ENCODE results near the gene SP110. TPM values are rescaled to one million over a fixed set of nuclear protein-coding genes. Genes with fewer than 3 reads are reported as not detected.

SP110 gene
- total and polyA plus RNA-seq, 9 donors, result 18.4 to 46.1 (median 21.4) TPM

- peaks cover 1% of the 10 kb centered on the region for H3K4me1 ChIP-seq (ENCODE audit: insufficient read depth)
- no peaks in the 10 kb centered on the region for H3K36me3 ChIP-seq
- no peak for TF ChIP-seq CTCF (IDR thresholded peaks at IDR 0.05)
- TF ChIP-seq POLR2A (IDR thresholded peaks at IDR 0.05), result no peak
- no peak for TF ChIP-seq EP300 (IDR thresholded peaks at IDR 0.05)
- DNase-seq, result no peak
- no peak overlapping the region for H3K4me3 ChIP-seq
- no peaks in the 10 kb centered on the region for H3K27me3 ChIP-seq
- intact Hi-C loops (cut with DNase I), result no loop called here
- no peaks in the 10 kb centered on the region for H3K9me3 ChIP-seq
- no peak overlapping the region for H3K27ac ChIP-seq
- 7 to 31% (median 15%) methylated on average over 3 of the region's 3 CpGs for WGBS, 3 donors
Measured at GRCh38 chr2:230234845-230235244, 15.1 kb upstream of the SP110 start.

DNA sequence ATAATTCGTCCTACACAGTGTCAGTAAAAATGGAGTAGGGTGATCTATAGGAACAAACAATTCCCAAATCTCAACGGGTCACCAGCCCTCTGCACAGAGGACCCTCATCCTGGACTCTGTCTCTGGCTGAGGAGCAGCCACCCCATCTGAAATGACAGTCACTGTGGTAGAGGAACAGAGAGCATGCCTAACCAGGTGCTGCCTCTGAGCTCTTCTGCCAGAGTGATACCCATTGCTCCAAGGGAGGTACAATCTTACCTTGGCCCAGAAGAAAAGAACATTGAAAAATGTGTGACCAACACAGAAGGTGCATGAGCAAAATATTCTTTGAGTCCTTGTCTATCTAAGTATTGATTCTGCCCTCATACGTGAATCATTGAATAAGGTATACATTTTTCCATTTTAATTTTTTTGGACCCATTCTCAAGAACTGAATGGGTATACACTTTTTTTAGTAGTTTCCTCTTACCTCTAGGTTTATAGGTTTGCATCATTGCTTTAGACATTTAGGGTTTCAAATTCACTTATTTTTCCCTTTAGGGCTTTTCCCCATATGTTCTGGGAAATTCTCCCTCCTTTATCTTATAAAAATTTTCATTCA lies 14.4 kb upstream of the SP110 start:
- Histone ChIP-seq H3K36me3 (no peaks in the 10 kb centered on the region), H3K27ac (no peak overlapping the region), H3K4me1 (ENCODE audit: insufficient read depth) (peaks cover 1% of the 10 kb centered on the region), H3K9me3 (no peaks in the 10 kb centered on the region), H3K4me3 (no peak overlapping the region), H3K27me3 (no peaks in the 10 kb centered on the region)
- intact Hi-C loops (cut with DNase I), result no loop called here
- TF ChIP-seq POLR2A (IDR thresholded peaks at IDR 0.05), result no peak
- TF ChIP-seq CTCF (IDR thresholded peaks at IDR 0.05), result no peak
- TF ChIP-seq EP300 (IDR thresholded peaks at IDR 0.05), result no peak
- DNase-seq, result no peak
- WGBS, 3 donors, result 83 to 89% (median 88%) methylated on average over 3 of the region's 3 CpGs

DNA sequence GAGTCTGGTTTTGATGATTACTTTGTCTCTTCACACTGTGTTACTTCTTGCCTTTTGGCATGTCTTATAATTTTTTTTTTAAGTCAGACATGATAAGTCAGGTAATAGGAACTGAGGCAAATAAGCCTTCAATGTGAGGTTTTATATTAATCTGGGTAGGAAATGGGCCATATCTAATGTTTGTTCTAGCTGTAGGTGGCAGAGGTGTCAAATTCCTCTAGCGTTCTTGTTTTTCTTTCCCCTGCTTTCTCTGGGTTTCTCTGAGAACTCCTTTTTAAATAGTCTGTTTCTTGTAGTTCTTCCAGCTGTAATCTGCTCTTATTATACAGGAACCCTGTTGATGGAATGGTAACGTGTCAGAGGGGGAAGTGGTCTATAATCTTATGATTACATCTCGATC lies 11.5 kb upstream of the SP110 start:
- H3K27me3 ChIP-seq, result no peaks in the 10 kb centered on the region
- WGBS, 3 donors, result 76 to 82% (median 80%) methylated on average over 3 of the region's 3 CpGs
- no peaks in the 10 kb centered on the region for H3K36me3 ChIP-seq
- no peak for DNase-seq
- H3K4me1 ChIP-seq (ENCODE audit: insufficient read depth), result peaks cover 1% of the 10 kb centered on the region
- H3K27ac ChIP-seq, result no peak overlapping the region
- H3K9me3 ChIP-seq, result no peaks in the 10 kb centered on the region
- no peak overlapping the region for H3K4me3 ChIP-seq
- TF ChIP-seq EP300 (IDR thresholded peaks at IDR 0.05) (no peak), CTCF (IDR thresholded peaks at IDR 0.05) (no peak), POLR2A (IDR thresholded peaks at IDR 0.05) (no peak)
- intact Hi-C loops (cut with DNase I), result no loop called here

- 72 to 77% (median 74%) methylated on average over 2 of the region's 2 CpGs for WGBS, 3 donors
- intact Hi-C loops (cut with DNase I), result no loop called here
- DNase-seq, result no peak
Measured at GRCh38 chr2:230230496-230231200, 10.9 kb upstream of the SP110 start.

More at GRCh38 chr2:230230496-230231200, 10.9 kb upstream of the SP110 start:
- H3K27ac ChIP-seq, result no peak overlapping the region
- H3K27me3 ChIP-seq, result no peaks in the 10 kb centered on the region
- H3K9me3 ChIP-seq, result no peaks in the 10 kb centered on the region
- H3K4me3 ChIP-seq, result no peak overlapping the region
- no peaks in the 10 kb centered on the region for H3K36me3 ChIP-seq
- TF ChIP-seq EP300 (IDR thresholded peaks at IDR 0.05) (no peak), POLR2A (IDR thresholded peaks at IDR 0.05) (no peak), CTCF (IDR thresholded peaks at IDR 0.05) (no peak)
- H3K4me1 ChIP-seq (ENCODE audit: insufficient read depth), result peaks cover 1% of the 10 kb centered on the region

All from ovary (tissue), 9 donors.